Gastrocnemius medialis (tissue), 4 donors: ENCODE data around the gene ADH1C.

Experiments used
- POLR2A ChIP-seq, 2 donors: fragments of 450-650 bp; IDR thresholded peaks; one replicate each; pipeline ENCODE4 v1.6.1; 2017; ENCODE audit warnings: antibody characterized with exemption in 2 of 2, mild to moderate bottlenecking in 2 of 2, moderate library complexity in 2 of 2
- TF ChIP-seq, protein P1 (sequence below), 5 experiments: fragments of 450-650 bp in 3 of 5; fragments of 200-600 bp in 2 of 5; sonication (generic) in 2 of 5; IDR thresholded peaks in 4 of 5; conservative IDR thresholded peaks in 1 of 5; 1 replicate in 4 of 5; 2 replicates in 1 of 5; pipeline ENCODE4 v1.5.1; 2016 to 2019; ENCODE audit warnings: antibody characterized with exemption in 5 of 5, mild to moderate bottlenecking in 3 of 5, moderate library complexity in 3 of 5

DNA sequence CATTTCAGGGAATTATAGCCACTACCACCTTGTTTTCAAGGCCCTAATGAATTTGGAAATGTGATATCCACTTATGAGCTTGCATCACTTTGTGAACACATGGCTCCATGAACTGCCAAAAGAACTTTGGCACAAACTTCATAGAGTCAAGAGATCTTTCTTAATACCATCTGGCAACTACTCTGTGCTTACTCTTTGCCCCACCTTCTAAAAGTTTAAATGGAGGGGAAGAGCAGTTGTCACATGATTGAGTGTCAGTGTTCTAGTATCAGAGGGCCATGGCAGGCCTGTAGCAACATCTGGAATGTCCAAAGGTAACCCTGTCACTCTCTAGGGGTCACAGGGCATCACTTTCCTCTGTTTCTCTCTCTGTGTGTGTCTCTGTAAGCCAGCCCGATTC, 28.8 kb downstream of the ADH1C start:
- TF ChIP-seq POLR2A (IDR thresholded peaks at IDR 0.05), result no peak
- TF ChIP-seq, protein P1, sequence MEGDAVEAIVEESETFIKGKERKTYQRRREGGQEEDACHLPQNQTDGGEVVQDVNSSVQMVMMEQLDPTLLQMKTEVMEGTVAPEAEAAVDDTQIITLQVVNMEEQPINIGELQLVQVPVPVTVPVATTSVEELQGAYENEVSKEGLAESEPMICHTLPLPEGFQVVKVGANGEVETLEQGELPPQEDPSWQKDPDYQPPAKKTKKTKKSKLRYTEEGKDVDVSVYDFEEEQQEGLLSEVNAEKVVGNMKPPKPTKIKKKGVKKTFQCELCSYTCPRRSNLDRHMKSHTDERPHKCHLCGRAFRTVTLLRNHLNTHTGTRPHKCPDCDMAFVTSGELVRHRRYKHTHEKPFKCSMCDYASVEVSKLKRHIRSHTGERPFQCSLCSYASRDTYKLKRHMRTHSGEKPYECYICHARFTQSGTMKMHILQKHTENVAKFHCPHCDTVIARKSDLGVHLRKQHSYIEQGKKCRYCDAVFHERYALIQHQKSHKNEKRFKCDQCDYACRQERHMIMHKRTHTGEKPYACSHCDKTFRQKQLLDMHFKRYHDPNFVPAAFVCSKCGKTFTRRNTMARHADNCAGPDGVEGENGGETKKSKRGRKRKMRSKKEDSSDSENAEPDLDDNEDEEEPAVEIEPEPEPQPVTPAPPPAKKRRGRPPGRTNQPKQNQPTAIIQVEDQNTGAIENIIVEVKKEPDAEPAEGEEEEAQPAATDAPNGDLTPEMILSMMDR (IDR thresholded peaks at IDR 0.05 in 4 of 5, conservative IDR thresholded peaks at IDR 0.05 in 1 of 5), result no peak
